Endothelial cell of umbilical vein (primary cell): ENCODE results near the gene TET1.

ENCODE experiments used
- CTCF ChIP-seq, 2 donors: IDR thresholded peaks; 1 replicate in 1 of 2; 2 replicates in 1 of 2; pipeline ENCODE4 v1.5.1; 2011; ENCODE audit warnings: low read length in 2 of 2, mild to moderate bottlenecking in 2 of 2, moderate library complexity in 2 of 2, control low read depth in 1 of 2, inconsistent platforms in 1 of 2, low read depth in 1 of 2; ENCODE audit not compliant: insufficient read depth in 1 of 2; ENCODE audit errors: extremely low read depth in 1 of 2
- GATA2 ChIP-seq: IDR thresholded peaks from 2 replicates; pipeline ENCODE4 v1.7.0; 2011; ENCODE audit warnings: low read depth, mild to moderate bottlenecking, moderate library complexity, mixed read lengths, low read length; ENCODE audit not compliant: insufficient read length, insufficient read depth
- JUN ChIP-seq: IDR thresholded peaks from 2 replicates; pipeline ENCODE4 v1.6.1; 2011; ENCODE audit warnings: borderline replicate concordance, low read depth; ENCODE audit not compliant: insufficient read length, insufficient read depth
- MAX ChIP-seq: IDR thresholded peaks from 2 replicates; pipeline ENCODE4 v1.6.1; 2011; ENCODE audit not compliant: insufficient read depth, insufficient read length
- POLR2A ChIP-seq: IDR thresholded peaks from 2 replicates; pipeline ENCODE4 v1.6.1; 2012; ENCODE audit warnings: low read depth, mild to moderate bottlenecking, control low read depth, low read length
- POLR2AphosphoS5 ChIP-seq: IDR thresholded peaks from 2 replicates; pipeline ENCODE4 v1.6.1; 2012; ENCODE audit warnings: low read depth, mild to moderate bottlenecking, control low read depth, low read length, moderate library complexity; ENCODE audit not compliant: insufficient read depth

GRCh38 chr10:68725016-68725415 is 164.9 kb downstream of the TET1 start:
- TF ChIP-seq POLR2A (no peak), POLR2AphosphoS5 (no peak), CTCF (IDR thresholded peaks at IDR 0.05; ENCODE audit: extremely low read depth in 1 of 2, insufficient read depth in 1 of 2, low read depth in 1 of 2, low read length in 2 of 2) (no peak), MAX (no peak), JUN (no peak), GATA2 (no peak)
